HG02798 (cell line): ENCODE data around the gene IL15RA.

Experiments used
- ATAC-seq: cut with Tn5 transposase; IDR thresholded peaks from one replicate; pipeline ENCODE4 v1.9.1; 2021; ENCODE audit warnings: mild to moderate bottlenecking; ENCODE audit not compliant: unreplicated experiment, poor library complexity

Gene IL15RA

GRCh38 chr10:5977471-5978229 is at the start of gene IL15RA:
IL15RA (minus strand) TSS chr10:5977543; CDS start chr10:5977492, 51 bp downstream.
- peak; percentile 66 for ATAC-seq

GRCh38 chr10:6025683-6026255 is 48.4 kb upstream of the IL15RA start:
- ATAC-seq = no peak

GRCh38 chr10:6024334-6024682 is 47.0 kb upstream of the IL15RA start:
- ATAC-seq = no peak

- no peak for ATAC-seq
Measured at GRCh38 chr10:6023661-6024333, 46.5 kb upstream of the IL15RA start.

GRCh38 chr10:6022660-6023059 is 45.3 kb upstream of the IL15RA start:
- ATAC-seq = no peak

- no peak for ATAC-seq
Measured at GRCh38 chr10:6020826-6021225, 43.5 kb upstream of the IL15RA start.

GRCh38 chr10:6019796-6020195 is 42.5 kb upstream of the IL15RA start:
- no peak for ATAC-seq

- ATAC-seq = no peak
Measured at GRCh38 chr10:6019010-6019782, 41.9 kb upstream of the IL15RA start.

- ATAC-seq = no peak
Measured at GRCh38 chr10:6018422-6018821, 41.1 kb upstream of the IL15RA start.

- no peak for ATAC-seq
Measured at GRCh38 chr10:6017781-6018354, 40.5 kb upstream of the IL15RA start.

- ATAC-seq = peak; percentile 50
Measured at GRCh38 chr10:6014241-6014761, 37.0 kb upstream of the IL15RA start.

GRCh38 chr10:6013413-6014192 is 36.3 kb upstream of the IL15RA start:
- no peak for ATAC-seq

- no peak for ATAC-seq
Measured at GRCh38 chr10:6012121-6012905, 35.0 kb upstream of the IL15RA start.

- ATAC-seq = no peak
Measured at GRCh38 chr10:6011558-6011957, 34.2 kb upstream of the IL15RA start.

- no peak for ATAC-seq
Measured at GRCh38 chr10:6010569-6010968, 33.2 kb upstream of the IL15RA start.

- ATAC-seq = no peak
Measured at GRCh38 chr10:6009961-6010360, 32.6 kb upstream of the IL15RA start.

GRCh38 chr10:6009150-6009549 is 31.8 kb upstream of the IL15RA start:
- ATAC-seq = no peak

- no peak for ATAC-seq
Measured at GRCh38 chr10:6008497-6009142, 31.3 kb upstream of the IL15RA start.
